Measurements from ENCODE around the gene TMEM127.
A peak's percentile ranks its signal among the peaks of the same experiment; 100 is the strongest.
"Not testable (repeated sequence)": the region's sequence is repeated elsewhere in the genome, so short reads cannot be mapped to it uniquely, and the experiment has no call there.

Gene TMEM127

GRCh38 chr2:96240341-96241038, 25.3 kb downstream of the TMEM127 start:
- no peak for DNase-seq

GRCh38 chr2:96239745-96240264, 26.0 kb downstream of the TMEM127 start:
- DNase-seq: no peak

- DNase-seq: no peak
Measured at GRCh38 chr2:96239091-96239490, 26.7 kb downstream of the TMEM127 start.

GRCh38 chr2:96238266-96238665, 27.5 kb downstream of the TMEM127 start:
- DNase-seq: no peak

- no peak for DNase-seq
Measured at GRCh38 chr2:96236882-96237281, 28.9 kb downstream of the TMEM127 start.

- DNase-seq: no peak
Measured at GRCh38 chr2:96233880-96234316, 31.9 kb downstream of the TMEM127 start.

- DNase-seq: no peak
Measured at GRCh38 chr2:96233436-96233835, 32.4 kb downstream of the TMEM127 start.

- no peak for DNase-seq
Measured at GRCh38 chr2:96231316-96231715, 34.5 kb downstream of the TMEM127 start.

- DNase-seq: peak; percentile 42
Measured at GRCh38 chr2:96225016-96225533, 40.7 kb downstream of the TMEM127 start.

- DNase-seq: not testable (repeated sequence)
Measured at GRCh38 chr2:96221106-96221505, 44.7 kb downstream of the TMEM127 start.

GRCh38 chr2:96219959-96220358, 45.8 kb downstream of the TMEM127 start:
- DNase-seq: not testable (repeated sequence)

- no peak for DNase-seq
Measured at GRCh38 chr2:96218508-96219131, 47.2 kb downstream of the TMEM127 start.

GRCh38 chr2:96214554-96214953, 51.2 kb downstream of the TMEM127 start:
- DNase-seq: no peak

- no peak for DNase-seq
Measured at GRCh38 chr2:96213379-96213778, 52.4 kb downstream of the TMEM127 start.

- DNase-seq: no peak
Measured at GRCh38 chr2:96212339-96212738, 53.5 kb downstream of the TMEM127 start.

GRCh38 chr2:96209729-96210085, 56.1 kb downstream of the TMEM127 start:
- DNase-seq: no peak

- DNase-seq: no peak
Measured at GRCh38 chr2:96209011-96209728, 56.6 kb downstream of the TMEM127 start.

GRCh38 chr2:96208143-96209010, 57.4 kb downstream of the TMEM127 start, which contains the start of gene STARD7:
Gene STARD7 (minus strand): TSS chr2:96208827. CDS start chr2:96208434, 393 bp downstream.
- DNase-seq: peak; percentile 95

GRCh38 chr2:96207774-96208142, 58.0 kb downstream of the TMEM127 start:
- DNase-seq: no peak

- DNase-seq: no peak
Measured at GRCh38 chr2:96207073-96207773, 58.6 kb downstream of the TMEM127 start.

GRCh38 chr2:96205888-96206287, 59.9 kb downstream of the TMEM127 start:
- no peak for DNase-seq

Measured in CD4-positive, alpha-beta T cell treated with Interleukin-15 for 1 hour (primary cell).